Epithelial cell of proximal tubule (primary cell): ENCODE data around the gene EXOC3L1. TPM values are rescaled to one million over a fixed set of nuclear protein-coding genes. Genes with fewer than 3 reads are reported as not detected.

ENCODE experiments used
- DNase-seq: peaks from one replicate; pipeline ENCODE4 v3.0.0-alpha.2; 2011; ENCODE audit warnings: low read depth
- H3K4me3 ChIP-seq: 2 replicates; pipeline ENCODE4 v1.5.1; 2011; ENCODE audit warnings: low read depth, mild to moderate bottlenecking, low read length
- total RNA-seq: library from RNA; depleted of rRNA; stranded (reverse); fragments of >200 nt; gene quantifications from 2 replicates; pipeline ENCODE4 v1.2.3, GENCODE V29; 2015
- TF ChIP-seq, protein P1 (sequence below): conservative IDR thresholded peaks from 2 replicates; pipeline ENCODE4 v1.5.1; 2012; ENCODE audit warnings: low read depth, mild to moderate bottlenecking, low read length

EXOC3L1 gene
- total RNA-seq, 1 donor from 2014 or later = 1.2 TPM

DNA sequence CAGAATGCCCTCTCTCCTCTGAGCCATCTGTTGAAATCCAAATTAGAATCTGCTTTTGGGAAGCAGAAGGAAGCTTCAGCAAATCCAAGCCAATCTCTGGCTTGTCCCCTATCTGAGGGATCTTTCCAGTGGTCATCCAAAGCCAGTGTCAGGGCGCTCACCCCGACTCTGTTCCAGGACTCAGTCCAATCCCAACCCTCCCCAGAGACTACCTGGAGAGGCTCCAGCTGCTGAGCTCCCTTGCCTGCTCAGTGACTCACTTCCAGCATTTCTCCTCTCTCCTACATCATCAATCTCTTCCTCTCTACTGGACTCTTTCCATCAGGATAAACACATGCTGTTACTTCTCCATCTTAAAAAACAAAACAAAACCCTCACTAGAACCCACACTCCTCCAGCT lies 8.6 kb downstream of the EXOC3L1 start:
- TF ChIP-seq, protein P1, sequence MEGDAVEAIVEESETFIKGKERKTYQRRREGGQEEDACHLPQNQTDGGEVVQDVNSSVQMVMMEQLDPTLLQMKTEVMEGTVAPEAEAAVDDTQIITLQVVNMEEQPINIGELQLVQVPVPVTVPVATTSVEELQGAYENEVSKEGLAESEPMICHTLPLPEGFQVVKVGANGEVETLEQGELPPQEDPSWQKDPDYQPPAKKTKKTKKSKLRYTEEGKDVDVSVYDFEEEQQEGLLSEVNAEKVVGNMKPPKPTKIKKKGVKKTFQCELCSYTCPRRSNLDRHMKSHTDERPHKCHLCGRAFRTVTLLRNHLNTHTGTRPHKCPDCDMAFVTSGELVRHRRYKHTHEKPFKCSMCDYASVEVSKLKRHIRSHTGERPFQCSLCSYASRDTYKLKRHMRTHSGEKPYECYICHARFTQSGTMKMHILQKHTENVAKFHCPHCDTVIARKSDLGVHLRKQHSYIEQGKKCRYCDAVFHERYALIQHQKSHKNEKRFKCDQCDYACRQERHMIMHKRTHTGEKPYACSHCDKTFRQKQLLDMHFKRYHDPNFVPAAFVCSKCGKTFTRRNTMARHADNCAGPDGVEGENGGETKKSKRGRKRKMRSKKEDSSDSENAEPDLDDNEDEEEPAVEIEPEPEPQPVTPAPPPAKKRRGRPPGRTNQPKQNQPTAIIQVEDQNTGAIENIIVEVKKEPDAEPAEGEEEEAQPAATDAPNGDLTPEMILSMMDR = no peak
- DNase-seq = no peak
- no peak overlapping the region for H3K4me3 ChIP-seq

DNA sequence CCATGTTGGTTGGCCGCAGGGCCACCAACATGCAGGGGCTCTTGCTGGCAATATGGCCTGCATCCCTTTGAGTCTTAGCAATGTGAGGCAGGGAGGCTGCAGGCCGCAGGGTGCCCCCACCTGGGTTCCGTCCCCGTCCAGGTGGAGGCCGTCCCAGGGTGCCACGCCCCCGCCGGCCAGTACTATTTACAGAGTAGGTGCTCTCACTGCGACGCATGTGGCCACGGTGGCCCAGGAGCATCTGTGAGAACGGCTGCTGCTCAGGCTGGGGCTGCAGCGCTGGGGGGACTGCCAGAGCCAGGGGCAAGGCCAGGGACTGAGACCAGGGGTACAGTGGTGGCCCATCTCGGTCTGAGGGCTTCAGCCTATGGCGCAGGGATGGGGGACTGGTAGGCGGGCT lies 9.8 kb downstream of the EXOC3L1 start:
- H3K4me3 ChIP-seq = no peak overlapping the region
- TF ChIP-seq, protein P1 = no peak
- DNase-seq = no peak

DNA sequence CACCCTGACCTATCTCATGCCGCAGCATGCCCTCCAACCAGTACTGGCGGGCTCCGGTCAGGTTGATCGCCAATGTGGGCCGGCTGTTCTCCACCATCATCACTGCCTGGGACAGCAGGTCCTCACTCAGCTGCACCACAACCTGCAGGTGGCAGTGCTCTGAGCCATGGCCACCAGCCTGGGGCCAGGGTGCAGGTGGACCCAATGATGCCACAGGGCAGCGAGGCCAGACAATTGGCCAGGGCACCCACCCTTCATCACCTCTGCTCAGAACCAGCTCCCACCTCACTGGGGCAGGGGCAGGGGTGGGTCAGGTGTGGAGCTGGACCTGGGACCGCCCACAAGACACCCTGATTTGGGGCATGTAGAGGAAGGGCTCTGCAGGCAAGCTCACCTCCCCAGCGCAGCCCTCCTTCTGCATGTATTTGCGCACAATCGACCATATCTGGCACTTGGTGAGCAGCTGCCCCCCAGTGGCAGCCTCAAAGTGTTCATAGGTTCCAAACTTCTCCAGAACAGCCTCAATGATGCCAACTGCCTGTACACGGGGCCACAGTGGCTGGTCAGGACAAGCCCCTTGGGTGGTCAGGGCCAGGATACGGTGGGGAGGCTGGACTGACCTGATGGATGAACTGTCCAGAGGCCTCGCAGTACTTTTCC lies 10.4 kb downstream of the EXOC3L1 start:
- TF ChIP-seq, protein P1 = peak; percentile 28
- H3K4me3 ChIP-seq = no peak overlapping the region
- no peak for DNase-seq

DNA sequence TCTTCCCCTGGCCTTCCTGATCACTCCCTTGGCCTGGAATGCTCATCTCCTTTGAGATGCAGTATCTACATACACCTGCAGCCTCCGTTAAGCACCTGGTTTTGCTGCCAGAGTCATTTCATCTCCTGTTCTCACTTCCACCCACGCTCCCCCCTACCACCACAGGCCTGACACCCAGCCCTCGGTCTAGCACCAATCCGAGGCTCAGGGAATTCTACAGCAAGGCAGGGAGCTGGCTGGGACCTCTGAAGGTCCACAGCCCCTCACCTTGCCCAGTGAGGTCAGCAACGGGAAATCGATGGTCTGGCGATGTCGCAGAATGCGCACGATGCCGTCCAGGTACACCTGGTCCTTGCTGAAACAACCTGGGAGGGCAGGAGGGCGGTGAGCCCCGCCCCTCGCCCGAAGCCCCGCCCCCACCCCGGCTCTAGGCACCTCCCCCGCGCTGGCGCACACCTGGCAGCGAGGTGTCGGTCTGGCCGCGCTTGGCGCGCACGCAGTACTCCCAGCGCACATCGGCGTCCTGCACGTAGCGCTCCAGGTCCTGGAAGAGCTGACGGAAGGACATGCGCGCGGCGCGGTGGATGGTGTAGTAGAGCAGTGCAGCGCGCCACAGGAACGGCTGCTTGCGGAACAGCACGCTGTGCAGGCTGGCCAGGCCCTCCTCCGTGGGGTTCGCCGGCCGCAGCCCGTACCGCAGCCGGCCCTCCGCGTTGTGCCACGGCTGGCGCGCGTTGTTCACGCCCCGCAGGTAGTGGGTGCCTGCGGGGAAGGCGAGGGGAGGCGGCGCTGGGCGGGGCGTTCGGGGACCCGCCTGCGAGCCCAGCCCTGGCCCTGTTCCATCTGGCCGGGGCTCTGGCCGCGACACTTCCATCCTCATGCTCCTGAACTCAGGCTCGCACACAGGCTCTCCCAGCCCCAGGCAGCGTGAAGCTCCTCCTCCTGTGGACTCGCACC lies 11.9 kb downstream of the EXOC3L1 start:
- TF ChIP-seq, protein P1 = no peak
- no peak for DNase-seq
- peak overlapping the region; percentile 45 for H3K4me3 ChIP-seq

DNA sequence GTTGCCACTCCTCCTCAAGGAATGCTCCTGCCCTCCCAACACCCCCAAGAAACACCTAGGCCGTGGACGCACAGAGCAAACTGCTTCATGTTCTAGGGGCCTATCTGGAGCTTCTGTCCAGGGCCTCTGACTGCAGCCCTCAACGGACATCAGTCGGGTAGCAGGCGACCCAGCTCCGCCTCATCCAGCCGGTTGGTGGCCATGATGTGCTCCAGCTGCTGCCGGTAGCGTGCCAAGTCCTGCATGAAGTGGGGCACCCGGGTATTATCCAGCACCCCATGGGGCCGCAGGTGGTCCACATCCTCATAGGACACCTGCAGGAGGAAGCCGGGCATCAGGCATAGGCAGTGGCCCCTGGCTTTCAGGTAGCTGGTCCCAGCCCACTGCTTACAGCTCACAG lies 13.3 kb downstream of the EXOC3L1 start:
- no peak for DNase-seq
- no peak overlapping the region for H3K4me3 ChIP-seq
- TF ChIP-seq, protein P1 = no peak

DNA sequence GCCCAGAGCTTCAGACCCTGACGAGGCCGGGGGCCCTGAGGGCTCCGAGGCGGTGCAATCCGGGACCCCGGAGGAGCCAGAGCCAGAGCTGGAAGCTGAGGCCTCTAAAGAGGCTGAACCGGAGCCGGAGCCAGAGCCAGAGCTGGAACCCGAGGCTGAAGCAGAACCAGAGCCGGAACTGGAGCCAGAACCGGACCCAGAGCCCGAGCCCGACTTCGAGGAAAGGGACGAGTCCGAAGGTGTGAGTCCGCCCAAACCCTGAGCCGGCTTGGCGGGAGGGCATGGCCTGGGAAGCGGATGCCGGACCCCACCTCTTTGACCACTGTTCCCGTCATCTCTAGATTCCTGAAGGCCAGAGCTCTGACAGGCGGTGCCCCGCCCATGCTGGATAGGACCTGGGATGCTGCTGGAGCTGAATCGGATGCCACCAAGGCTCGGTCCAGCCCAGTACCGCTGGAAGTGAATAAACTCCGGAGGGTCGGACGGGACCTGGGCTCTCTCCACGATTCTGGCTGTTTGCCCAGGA lies 15.2 kb downstream of the EXOC3L1 start:
- TF ChIP-seq, protein P1 = no peak
- DNase-seq = no peak
- H3K4me3 ChIP-seq = peak overlapping the region; percentile 65
